GM12891 (cell line): Measurements from ENCODE around the gene TBRG1.

ENCODE experiments used
- PAX5 ChIP-seq: IDR thresholded peaks from 2 replicates; pipeline ENCODE4 v1.6.1; 2011; ENCODE audit warnings: low read length, moderate library complexity, mild to moderate bottlenecking; ENCODE audit not compliant: insufficient read depth, severe bottlenecking
- POLR2A ChIP-seq: IDR thresholded peaks from 2 replicates; pipeline ENCODE4 v1.6.1; 2011; ENCODE audit warnings: low read depth, low read length, control low read depth
- POLR2AphosphoS5 ChIP-seq: IDR thresholded peaks from 2 replicates; pipeline ENCODE4 v1.6.1; 2011; ENCODE audit warnings: low read depth, low read length, control low read depth

- TF ChIP-seq POLR2AphosphoS5 (no peak), PAX5 (no peak), POLR2A (no peak)
These were observed 39.4 kb downstream of the TBRG1 start for GRCh38 chr11:124662106-124662505.
